Stimulated activated CD8-positive, alpha-beta memory T cell treated with anti-CD3 and anti-CD28 coated beads, Interleukin-2, amount 100 ng/mL, for 48 hours (primary cell): Measurements from ENCODE around the gene CD93.

Source experiments
- DNase-seq, 2 donors: peaks; one replicate each; pipeline ENCODE4 v3.0.0-alpha.2; 2020; ENCODE audit warnings: low read depth in 2 of 2

CD93 gene

GRCh38 chr20:23099791-23100719 lies 13.9 kb upstream of the CD93 start:
- DNase-seq = no peak

- DNase-seq = no peak
These were observed 11.8 kb upstream of the CD93 start for GRCh38 chr20:23097636-23098580.

GRCh38 chr20:23096986-23097520 lies 10.9 kb upstream of the CD93 start:
- DNase-seq = no peak

GRCh38 chr20:23096097-23096496 lies 10.0 kb upstream of the CD93 start:
- no peak for DNase-seq

GRCh38 chr20:23095499-23095898 lies 9.4 kb upstream of the CD93 start:
- DNase-seq = no peak

DNA sequence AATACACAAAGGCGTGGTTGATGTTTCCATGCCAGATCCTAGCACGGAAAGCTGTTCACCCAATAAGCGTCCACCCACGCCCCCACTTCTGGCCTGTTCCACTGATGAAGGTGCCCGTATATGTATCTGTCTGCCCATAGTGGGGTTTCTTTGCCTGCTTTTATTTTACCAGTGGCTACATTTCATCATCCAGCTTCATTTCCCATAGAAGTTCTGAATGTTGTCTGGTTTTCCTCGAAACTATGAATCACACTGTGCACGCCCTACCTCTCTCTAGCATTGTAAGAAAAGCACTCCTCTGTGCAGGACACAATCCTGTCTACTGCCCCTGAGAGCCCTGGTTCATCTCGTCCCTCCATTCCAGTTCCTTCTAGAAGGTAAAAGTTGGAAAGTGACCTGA lies 8.8 kb upstream of the CD93 start:
- no peak for DNase-seq

GRCh38 chr20:23094213-23094896 lies 8.2 kb upstream of the CD93 start:
- DNase-seq = no peak

DNA sequence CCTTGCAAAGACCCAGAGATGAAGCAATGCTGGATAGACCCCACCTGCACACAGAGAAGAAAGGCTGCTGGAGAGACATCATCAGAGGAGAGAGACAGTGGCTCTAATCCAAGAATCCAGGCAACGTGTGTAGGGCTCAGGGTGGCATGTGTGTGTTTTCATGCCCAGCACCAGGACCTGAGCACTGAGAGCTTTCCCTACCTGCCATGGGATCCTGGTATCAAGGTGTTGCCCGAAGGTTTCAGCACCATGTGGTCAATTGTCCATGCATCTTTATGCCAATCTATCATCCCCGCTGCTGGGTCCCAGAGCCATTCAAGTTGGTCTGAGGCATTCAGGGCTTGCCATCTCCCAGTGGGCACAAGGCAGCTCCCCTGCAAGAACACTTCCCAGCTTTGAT lies 7.5 kb upstream of the CD93 start:
- no peak for DNase-seq

DNA sequence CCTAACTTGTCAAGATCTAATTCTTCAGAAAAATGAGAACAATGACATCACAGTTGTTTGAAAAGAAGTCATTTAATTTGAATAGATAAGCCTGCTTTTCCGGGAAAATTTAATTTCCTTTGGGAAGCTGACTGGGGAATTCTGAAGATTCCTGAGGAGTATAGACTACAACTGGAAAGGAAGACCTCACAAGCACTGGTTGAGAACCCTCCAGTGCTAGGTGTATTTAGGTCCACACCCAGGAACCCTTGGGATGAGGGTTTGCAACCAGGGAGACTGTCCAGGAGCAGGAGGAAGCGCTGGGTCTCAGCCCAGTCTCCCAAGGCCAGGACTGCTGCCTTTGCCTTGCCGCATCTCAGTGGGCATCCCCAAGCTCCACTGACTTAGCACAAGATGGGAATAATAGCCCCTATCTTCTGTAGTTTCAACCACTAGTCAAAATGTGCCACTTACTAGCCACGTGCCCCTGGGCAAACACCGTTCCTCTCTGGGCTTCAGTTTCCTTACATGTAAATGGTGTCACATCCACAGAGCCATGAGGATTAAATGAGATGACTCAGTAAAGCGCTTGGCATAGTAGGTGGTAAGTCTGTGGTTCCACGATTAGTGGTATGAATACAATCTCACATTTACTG lies 6.9 kb upstream of the CD93 start:
- DNase-seq = no peak

DNA sequence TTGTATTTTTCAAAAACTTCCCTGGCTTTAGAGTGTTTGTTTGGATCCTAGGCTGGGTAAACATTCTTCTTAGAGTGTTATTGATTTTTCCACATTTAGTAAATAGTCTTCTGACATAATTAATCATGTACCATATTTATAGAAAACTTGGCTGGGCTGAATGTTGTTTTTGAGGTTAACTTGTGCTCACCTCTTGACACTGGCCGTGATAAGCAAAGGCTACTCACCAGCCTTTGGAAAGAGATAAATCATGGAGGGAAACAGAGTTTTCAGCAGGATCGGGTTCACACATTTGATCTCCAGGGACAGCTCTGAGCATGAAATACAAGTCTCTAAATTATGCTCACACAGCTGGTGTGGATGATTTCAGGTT lies 6.2 kb upstream of the CD93 start:
- DNase-seq = no peak

DNA sequence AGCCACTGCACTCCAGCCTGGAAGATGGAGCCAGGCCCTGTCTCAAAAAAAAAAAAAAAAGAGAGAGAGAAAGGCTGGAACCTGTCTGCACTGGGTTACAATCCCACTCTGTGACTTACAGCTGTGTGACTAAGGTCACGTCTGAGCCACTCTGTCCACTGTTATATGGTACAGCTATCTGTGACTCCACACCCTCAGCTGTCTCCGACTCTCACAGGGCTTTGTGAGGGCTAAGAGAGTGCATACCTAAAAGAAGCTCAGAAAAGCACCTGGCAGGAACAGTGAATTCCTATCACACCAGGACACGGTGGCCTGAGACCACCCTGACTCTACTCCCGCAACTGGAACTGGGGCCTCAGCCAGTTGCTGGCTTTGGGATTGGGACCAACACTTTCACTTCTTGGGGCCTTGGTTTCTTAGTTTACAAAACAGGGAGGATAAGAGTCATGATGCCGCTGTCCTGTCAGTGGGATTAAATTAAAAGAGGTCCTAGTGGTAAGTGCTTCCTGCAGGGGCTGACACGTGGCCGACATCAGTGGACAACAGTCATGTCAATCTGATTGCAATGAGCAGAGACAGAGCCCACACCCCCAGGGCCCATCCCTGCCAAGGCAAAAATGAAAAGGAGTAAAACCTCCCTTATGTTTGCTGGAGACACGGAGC lies 5.7 kb upstream of the CD93 start:
- no peak for DNase-seq

GRCh38 chr20:23090878-23091277 lies 4.8 kb upstream of the CD93 start:
- no peak for DNase-seq

- DNase-seq = no peak
These were observed 4.0 kb upstream of the CD93 start for GRCh38 chr20:23090147-23090546.

DNA sequence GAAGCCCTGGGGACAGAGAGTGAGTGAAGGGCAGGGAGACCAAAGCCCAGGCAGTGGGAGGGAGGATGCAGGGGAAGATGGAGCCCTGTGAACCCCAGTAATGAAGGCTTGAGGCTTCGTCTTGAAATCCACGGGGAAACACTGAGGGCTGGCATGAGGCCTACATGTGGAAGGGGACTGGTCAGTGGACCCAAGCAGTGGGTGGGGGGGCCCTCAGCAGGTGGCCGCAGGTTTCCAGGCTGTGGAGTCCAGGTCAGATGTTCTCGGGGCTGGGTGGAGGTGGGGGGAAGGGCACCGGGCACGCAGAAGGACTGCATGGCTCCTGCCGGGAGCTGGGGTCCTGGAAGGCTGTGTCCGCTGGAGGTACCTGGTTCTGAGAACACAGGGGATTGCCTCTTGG lies 2.7 kb upstream of the CD93 start:
- no peak for DNase-seq

GRCh38 chr20:23087587-23088251 lies 1.6 kb upstream of the CD93 start:
- no peak for DNase-seq

DNA sequence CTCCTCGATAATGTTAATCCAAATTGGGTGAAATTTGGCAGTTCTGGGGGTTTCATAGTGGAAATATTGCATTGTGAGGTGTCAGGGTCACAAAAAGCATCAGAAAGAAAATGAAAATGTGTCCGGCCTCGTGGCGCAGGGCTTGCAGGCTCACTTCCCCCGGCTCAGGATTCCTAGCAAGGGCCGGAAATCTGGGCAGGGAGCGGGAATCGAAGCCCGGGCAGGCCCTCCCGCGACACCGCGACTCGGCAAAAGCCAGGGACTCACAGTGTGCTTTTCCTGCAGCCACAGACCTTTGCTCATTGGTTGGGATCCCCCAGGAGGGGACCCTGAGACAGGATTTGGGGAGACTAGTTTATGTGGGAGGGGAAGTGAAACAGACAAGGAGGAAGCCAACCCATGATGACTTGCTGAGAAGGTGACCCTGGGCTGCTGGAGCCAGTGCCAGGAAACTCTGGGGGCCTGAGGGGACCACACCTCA lies 847 bp upstream of the CD93 start:
- DNase-seq = no peak

DNA sequence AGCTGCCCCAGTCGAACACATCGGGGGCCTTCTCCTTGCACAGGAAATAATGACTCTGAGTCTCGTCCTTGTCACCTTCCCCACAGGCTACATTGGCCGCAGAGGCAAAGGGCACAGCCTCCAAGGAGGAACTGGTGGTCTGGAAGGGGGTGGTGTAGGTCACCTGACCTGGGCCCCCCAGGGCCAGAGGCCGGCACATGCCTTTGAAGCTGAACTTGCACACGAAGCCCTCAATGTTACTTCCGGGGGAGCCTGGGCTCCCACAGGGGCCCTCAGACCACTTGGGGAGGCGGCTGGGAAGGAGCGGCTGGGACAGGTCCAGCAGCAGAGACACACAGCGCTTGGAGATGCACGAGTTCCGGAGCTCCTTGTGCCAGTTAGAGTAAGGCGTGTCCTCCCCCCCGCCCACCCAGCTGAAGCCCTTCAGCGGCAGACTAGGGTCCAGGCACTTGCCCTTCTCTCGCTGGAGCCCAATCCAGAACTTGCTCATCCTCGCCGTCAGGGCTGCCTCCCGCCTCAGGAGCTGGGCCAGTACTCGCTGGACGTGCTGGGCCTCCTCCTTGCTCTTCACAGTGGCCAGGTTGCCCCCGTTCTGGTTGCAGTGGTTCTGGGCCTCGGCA lies 578 bp downstream of the CD93 start:
- DNase-seq = no peak

DNA sequence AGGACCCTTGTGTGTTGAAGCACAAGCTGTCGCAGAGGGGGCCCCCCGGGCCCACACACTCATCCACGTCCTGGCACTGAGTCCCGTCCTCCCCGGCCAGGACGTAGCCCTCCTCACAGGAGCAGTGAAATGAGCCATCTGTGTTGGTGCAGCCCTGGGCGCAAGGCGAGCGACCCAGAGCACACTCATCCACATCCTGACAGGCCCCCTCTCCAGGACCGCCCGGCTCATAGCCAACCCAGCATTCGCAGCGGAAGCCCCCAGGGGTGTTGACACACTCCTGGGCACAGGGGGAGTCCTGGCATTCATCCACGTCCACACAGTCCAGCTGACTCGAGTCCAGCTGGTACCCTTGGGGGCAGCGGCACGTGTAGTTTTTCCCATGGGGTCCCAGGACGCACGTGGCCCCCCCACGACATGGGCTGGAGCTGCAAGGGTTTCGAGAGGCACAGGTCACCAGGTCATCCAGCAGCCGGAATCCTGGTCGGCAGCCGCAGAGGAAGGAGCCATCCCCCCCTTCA lies 1.2 kb downstream of the CD93 start:
- no peak for DNase-seq

GRCh38 chr20:23084282-23084844 lies 1.8 kb downstream of the CD93 start:
- no peak for DNase-seq
